HUES64 (cell line): Measurements from ENCODE around the gene DKK1.

Source experiments
- H3K27ac ChIP-seq: 2 replicates; pipeline ENCODE4 v1.7.0; 2013; ENCODE audit warnings: low read depth, low read length, inconsistent platforms
- H3K27me3 ChIP-seq: 2 replicates; pipeline ENCODE4 v1.6.1; 2013; ENCODE audit warnings: mild to moderate bottlenecking, low read length; ENCODE audit not compliant: insufficient read depth
- H3K36me3 ChIP-seq: 2 replicates; pipeline ENCODE4 v1.6.1; 2013; ENCODE audit warnings: mild to moderate bottlenecking, low read length; ENCODE audit not compliant: insufficient read depth
- H3K4me1 ChIP-seq: 2 replicates; pipeline ENCODE4 v1.6.1; 2013; ENCODE audit warnings: mild to moderate bottlenecking, low read length, moderate library complexity; ENCODE audit not compliant: insufficient read depth
- H3K4me3 ChIP-seq: 2 replicates; pipeline ENCODE4 v1.5.1; 2013; ENCODE audit warnings: mild to moderate bottlenecking, low read length, moderate library complexity
- H3K9ac ChIP-seq: 2 replicates; pipeline ENCODE4 v1.6.1; 2013; ENCODE audit warnings: mild to moderate bottlenecking, low read depth, low read length
- H3K9me3 ChIP-seq: 2 replicates; pipeline ENCODE4 v1.6.1; 2013; ENCODE audit warnings: low read depth, low read length; ENCODE audit not compliant: insufficient read depth
- WGBS: fragments of 150-250, 120-280 bp; methylation state at CpG from one replicate; pipeline ENCODE4 v1.1.7; 2013; ENCODE audit warnings: missing lambda C conversion rate; 5-methylcytosine and 5-hydroxymethylcytosine counted together

Gene DKK1

GRCh38 chr10:52318136-52318701, 4.1 kb downstream of the DKK1 start:
- Histone ChIP-seq H3K27ac (no peak overlapping the region), H3K27me3 (peaks cover 54% of the 10 kb centered on the region), H3K9me3 (no peaks in the 10 kb centered on the region), H3K36me3 (no peaks in the 10 kb centered on the region), H3K9ac (no peak overlapping the region), H3K4me1 (0 out of 2 replicates have a peak, but pooled peaks cover 2% of the 10 kb centered on the region), H3K4me3 (no peak overlapping the region)
- WGBS, result 90% methylated on average over 5 of the region's 5 CpGs

- no peaks in the 10 kb centered on the region for H3K36me3 ChIP-seq
- no peaks in the 10 kb centered on the region for H3K4me1 ChIP-seq
- H3K27me3 ChIP-seq, result peaks cover 47% of the 10 kb centered on the region
- no peak overlapping the region for H3K9ac ChIP-seq
- no peak overlapping the region for H3K27ac ChIP-seq
- 94% methylated on average over 7 of the region's 7 CpGs for WGBS
- no peaks in the 10 kb centered on the region for H3K9me3 ChIP-seq
- no peak overlapping the region for H3K4me3 ChIP-seq
Measured at GRCh38 chr10:52318822-52319464, 4.9 kb downstream of the DKK1 start.

- Histone ChIP-seq H3K27me3 (peaks cover 37% of the 10 kb centered on the region), H3K36me3 (no peaks in the 10 kb centered on the region), H3K27ac (no peak overlapping the region), H3K9ac (no peak overlapping the region), H3K4me3 (no peak overlapping the region), H3K9me3 (no peaks in the 10 kb centered on the region), H3K4me1 (no peaks in the 10 kb centered on the region)
- WGBS, result 100% methylated on average over 1 of the region's 2 CpGs
Measured at GRCh38 chr10:52319926-52320325, 5.8 kb downstream of the DKK1 start.

- H3K9me3 ChIP-seq, result no peaks in the 10 kb centered on the region
- H3K4me3 ChIP-seq, result no peak overlapping the region
- no peak overlapping the region for H3K9ac ChIP-seq
- H3K27ac ChIP-seq, result no peak overlapping the region
- peaks cover 13% of the 10 kb centered on the region for H3K27me3 ChIP-seq
- no peaks in the 10 kb centered on the region for H3K4me1 ChIP-seq
- 91% methylated on average over 1 of the region's 1 CpG for WGBS
- H3K36me3 ChIP-seq, result no peaks in the 10 kb centered on the region
Measured at GRCh38 chr10:52322323-52322722, 8.2 kb downstream of the DKK1 start.

GRCh38 chr10:52322936-52323335, 8.9 kb downstream of the DKK1 start:
- Histone ChIP-seq H3K4me1 (no peaks in the 10 kb centered on the region), H3K9ac (no peak overlapping the region), H3K27me3 (peaks cover 8% of the 10 kb centered on the region; the same call in 1 of the 2 replicates), H3K27ac (no peak overlapping the region), H3K4me3 (no peak overlapping the region), H3K9me3 (no peaks in the 10 kb centered on the region), H3K36me3 (no peaks in the 10 kb centered on the region)
- WGBS, result 100% methylated on average over 1 of the region's 1 CpG

GRCh38 chr10:52326382-52326781, 12.3 kb downstream of the DKK1 start:
- WGBS, result 81% methylated on average over 2 of the region's 2 CpGs
- no peaks in the 10 kb centered on the region for H3K4me1 ChIP-seq
- no peak overlapping the region for H3K27ac ChIP-seq
- no peaks in the 10 kb centered on the region for H3K27me3 ChIP-seq
- no peaks in the 10 kb centered on the region for H3K36me3 ChIP-seq
- no peak overlapping the region for H3K4me3 ChIP-seq
- no peak overlapping the region for H3K9ac ChIP-seq
- H3K9me3 ChIP-seq, result no peaks in the 10 kb centered on the region

- WGBS, result 91% methylated on average over 2 of the region's 3 CpGs
- Histone ChIP-seq H3K36me3 (no peaks in the 10 kb centered on the region), H3K27ac (no peak overlapping the region), H3K4me3 (no peak overlapping the region), H3K9me3 (no peaks in the 10 kb centered on the region), H3K9ac (no peak overlapping the region), H3K4me1 (peaks cover 20% of the 10 kb centered on the region; the same call in 1 of the 2 replicates), H3K27me3 (no peaks in the 10 kb centered on the region)
Measured at GRCh38 chr10:52331638-52332364, 17.7 kb downstream of the DKK1 start.

- Histone ChIP-seq H3K9me3 (no peaks in the 10 kb centered on the region), H3K27ac (no peak overlapping the region), H3K4me3 (no peak overlapping the region), H3K4me1 (peaks cover 20% of the 10 kb centered on the region; the same call in 1 of the 2 replicates), H3K9ac (no peak overlapping the region), H3K27me3 (no peaks in the 10 kb centered on the region), H3K36me3 (no peaks in the 10 kb centered on the region)
- WGBS, result 89% methylated on average over 2 of the region's 5 CpGs
Measured at GRCh38 chr10:52332815-52333214, 18.7 kb downstream of the DKK1 start.

GRCh38 chr10:52334595-52334994, 20.5 kb downstream of the DKK1 start:
- Histone ChIP-seq H3K9me3 (no peaks in the 10 kb centered on the region), H3K9ac (no peak overlapping the region), H3K36me3 (no peaks in the 10 kb centered on the region), H3K4me3 (no peak overlapping the region), H3K4me1 (peaks cover 20% of the 10 kb centered on the region; the same call in 1 of the 2 replicates), H3K27ac (no peak overlapping the region), H3K27me3 (no peaks in the 10 kb centered on the region)
- no CpG with 5 or more reads among the region's 1 CpG for WGBS

- no peaks in the 10 kb centered on the region for H3K27me3 ChIP-seq
- no CpG with 5 or more reads among the region's 1 CpG for WGBS
- H3K4me3 ChIP-seq, result no peak overlapping the region
- no peak overlapping the region for H3K9ac ChIP-seq
- no peaks in the 10 kb centered on the region for H3K9me3 ChIP-seq
- peaks cover 20% of the 10 kb centered on the region; the same call in 1 of the 2 replicates for H3K4me1 ChIP-seq
- no peaks in the 10 kb centered on the region for H3K36me3 ChIP-seq
- no peak overlapping the region for H3K27ac ChIP-seq
Measured at GRCh38 chr10:52335665-52336064, 21.6 kb downstream of the DKK1 start.

GRCh38 chr10:52337225-52337624, 23.1 kb downstream of the DKK1 start:
- WGBS, result 100% methylated on average over 1 of the region's 1 CpG
- no peak overlapping the region for H3K27ac ChIP-seq
- H3K4me3 ChIP-seq, result no peak overlapping the region
- H3K27me3 ChIP-seq, result no peaks in the 10 kb centered on the region
- H3K9ac ChIP-seq, result no peak overlapping the region
- H3K9me3 ChIP-seq, result no peaks in the 10 kb centered on the region
- no peaks in the 10 kb centered on the region for H3K36me3 ChIP-seq
- H3K4me1 ChIP-seq, result peaks cover 12% of the 10 kb centered on the region; the same call in 1 of the 2 replicates
